ENCODE results near the gene DISP2. TPM values are rescaled to one million over a fixed set of nuclear protein-coding genes. Genes with fewer than 3 reads are reported as not detected.

Gene DISP2
- total RNA-seq, 1 experiment from 2014 or later: 1.3 TPM

DNA sequence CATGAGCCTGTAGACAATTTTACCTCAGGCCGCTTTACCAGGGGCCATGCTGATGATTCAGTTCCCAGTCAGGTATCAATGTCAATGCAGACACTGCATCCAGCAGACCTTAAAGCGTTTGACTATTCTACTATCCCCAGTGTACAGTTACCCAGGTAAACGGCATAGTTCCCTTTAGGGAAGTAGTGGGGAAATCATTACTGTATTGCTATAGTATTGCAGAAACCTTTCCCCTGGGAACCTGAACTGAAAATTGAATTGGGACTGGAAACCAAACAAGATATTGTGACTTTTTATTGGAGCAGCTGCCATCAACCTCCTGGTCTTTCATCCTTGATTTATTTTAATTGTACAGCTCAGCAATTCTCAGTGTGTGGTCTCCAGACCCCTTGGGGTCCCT lies 41.1 kb upstream of the DISP2 start:
- Histone ChIP-seq H4K5ac (ENCODE audit: insufficient read length, low read depth, low read length) (no peak overlapping the region), H3K18ac (ENCODE audit: insufficient read length, low read depth, low read length) (no peak overlapping the region), H4K91ac (ENCODE audit: insufficient read length, low read depth, low read length) (no peak overlapping the region), H3K4ac (ENCODE audit: low read depth, low read length) (no peak overlapping the region), H3K4me2 (ENCODE audit: insufficient read depth, insufficient read length, low read length) (no peak overlapping the region), H2AK5ac (ENCODE audit: insufficient read length, low read length) (no peak overlapping the region), H3K56ac (ENCODE audit: insufficient read length, low read depth, low read length) (no peak overlapping the region), H3K9me3 (ENCODE audit: control insufficient read depth, low read depth, low read length) (no peaks in the 10 kb centered on the region), H2AFZ (ENCODE audit: low read length) (no peak overlapping the region), H2BK12ac (ENCODE audit: insufficient read length, low read depth, low read length) (no peak overlapping the region), H2BK5ac (ENCODE audit: insufficient read length, low read length) (no peak overlapping the region), H3K79me1 (ENCODE audit: insufficient read depth, low read depth, low read length, poor library complexity, severe bottlenecking) (no peaks in the 10 kb centered on the region), H2BK120ac (ENCODE audit: low read depth, low read length, poor library complexity, severe bottlenecking) (no peak overlapping the region), H2BK20ac (ENCODE audit: low read depth, low read length, poor library complexity, severe bottlenecking) (no peak overlapping the region), H3T11ph (ENCODE audit: low read length) (no peak overlapping the region), H3K27ac (ENCODE audit: insufficient read length, low read depth, low read length) (no peak overlapping the region), H3K4me1 (ENCODE audit: insufficient read depth, low read length) (no peaks in the 10 kb centered on the region), H3K79me2 (ENCODE audit: insufficient read depth, low read length) (no peaks in the 10 kb centered on the region), H4K20me1 (ENCODE audit: control insufficient read depth, insufficient read depth, insufficient read length) (no peaks in the 10 kb centered on the region), H3K23ac (ENCODE audit: insufficient read length, low read depth, low read length) (no peak overlapping the region), H3K14ac (ENCODE audit: insufficient read depth, low read length) (no peak overlapping the region), H3K27me3 (ENCODE audit: insufficient read depth, low read length) (no peaks in the 10 kb centered on the region; the same call in 1 of the 2 replicates), H3K23me2 (ENCODE audit: insufficient read length, low read depth, low read length, poor library complexity, severe bottlenecking) (no peaks in the 10 kb centered on the region), H2BK15ac (ENCODE audit: low read depth, low read length) (no peak overlapping the region), H3K9ac (ENCODE audit: extremely low read depth, insufficient read length, low read length) (no peak overlapping the region), H4K8ac (replicated peaks; ENCODE audit: insufficient read length, low read depth, low read length) (no peak overlapping the region)
- Mint-ChIP-seq H3K4me1 (peaks cover 11 to 19% of the 10 kb centered on the region in 2 experiments), H3K4me3 (no peak overlapping the region), H3K27me3 (ENCODE audit: low read depth) (peaks cover 50% of the 10 kb centered on the region), H3K9me3 (peaks cover 0 to 4% of the 10 kb centered on the region in 2 experiments; a peak in 1 of 5 replicates), H3K36me3 (ENCODE audit: insufficient read depth in 1 of 3, low read depth in 3 of 3) (no peaks in the 10 kb centered on the region), H3K27ac (no peak overlapping the region)
- no peak for TF ChIP-seq CTCF (conservative IDR thresholded peaks at IDR 0.05)
- WGBS (ENCODE audit: extremely low coverage, insufficient read length, low lambda C conversion rate): no CpG with 5 or more reads among the region's 3 CpGs
- no peak for DNase-seq
